Measurements from ENCODE around the gene TUBAL3. TPM values are rescaled to one million over a fixed set of nuclear protein-coding genes. Genes with fewer than 3 reads are reported as not detected.

TUBAL3 gene
- total RNA-seq, 1 experiment from 2014 or later, result 0.15 TPM

DNA sequence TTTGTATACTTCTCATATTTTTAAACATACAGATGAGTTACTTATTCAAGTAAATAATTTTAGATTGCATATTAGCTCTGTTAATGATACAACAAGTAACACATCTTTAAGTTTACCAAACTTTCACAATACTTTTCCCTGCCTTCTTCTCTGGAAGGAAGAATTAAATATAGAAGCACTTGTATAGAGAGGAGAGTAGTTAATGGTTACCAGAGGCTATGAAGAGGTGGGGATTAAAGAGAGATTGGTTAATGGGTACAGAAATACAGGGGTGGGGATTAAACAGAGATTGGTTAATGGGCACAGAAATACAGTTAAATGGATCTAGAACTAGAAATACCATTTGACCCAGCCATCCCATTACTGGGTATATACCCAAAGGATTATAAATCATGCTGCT is 59.9 kb downstream of the TUBAL3 start:
- H3K9me3 Mint-ChIP-seq, result peaks cover 5% of the 10 kb centered on the region; the same call in 1 of the 2 replicates
- no peak for DNase-seq (ENCODE audit: low spot score)
- CTCF ChIA-PET, result no interaction called here

More for the DNA sequence above, 59.9 kb downstream of the TUBAL3 start:
- Mint-ChIP-seq H3K27me3 (ENCODE audit: low read depth) (no peaks in the 10 kb centered on the region), H3K36me3 (no peaks in the 10 kb centered on the region), H3K4me3 (no peak overlapping the region), H3K4me1 (peaks cover 4% of the 10 kb centered on the region), H3K27ac (no peak overlapping the region)
- TF ChIP-seq OVOL2 (CRISPR knock-in tag; IDR thresholded peaks at IDR 0.05; ENCODE audit: borderline replicate concordance) (no peak), JUN (CRISPR knock-in tag; IDR thresholded peaks at IDR 0.05) (no peak), ZNF317 (CRISPR knock-in tag; IDR thresholded peaks at IDR 0.05; ENCODE audit: borderline replicate concordance, low read depth) (no peak), TEAD4 (CRISPR knock-in tag; IDR thresholded peaks at IDR 0.05) (no peak), CREM (CRISPR knock-in tag; IDR thresholded peaks at IDR 0.05) (no peak), ZNF671 (CRISPR knock-in tag; IDR thresholded peaks at IDR 0.05) (no peak), MXD4 (CRISPR knock-in tag; IDR thresholded peaks at IDR 0.05; ENCODE audit: borderline replicate concordance) (no peak), NFE2L1 (CRISPR knock-in tag; IDR thresholded peaks at IDR 0.05) (no peak), FOXP1 (CRISPR knock-in tag; IDR thresholded peaks at IDR 0.05; ENCODE audit: borderline replicate concordance) (no peak), GRHL2 (CRISPR knock-in tag; IDR thresholded peaks at IDR 0.05; ENCODE audit: insufficient replicate concordance, severe bottlenecking) (no peak)
- TF ChIP-seq, protein P1, sequence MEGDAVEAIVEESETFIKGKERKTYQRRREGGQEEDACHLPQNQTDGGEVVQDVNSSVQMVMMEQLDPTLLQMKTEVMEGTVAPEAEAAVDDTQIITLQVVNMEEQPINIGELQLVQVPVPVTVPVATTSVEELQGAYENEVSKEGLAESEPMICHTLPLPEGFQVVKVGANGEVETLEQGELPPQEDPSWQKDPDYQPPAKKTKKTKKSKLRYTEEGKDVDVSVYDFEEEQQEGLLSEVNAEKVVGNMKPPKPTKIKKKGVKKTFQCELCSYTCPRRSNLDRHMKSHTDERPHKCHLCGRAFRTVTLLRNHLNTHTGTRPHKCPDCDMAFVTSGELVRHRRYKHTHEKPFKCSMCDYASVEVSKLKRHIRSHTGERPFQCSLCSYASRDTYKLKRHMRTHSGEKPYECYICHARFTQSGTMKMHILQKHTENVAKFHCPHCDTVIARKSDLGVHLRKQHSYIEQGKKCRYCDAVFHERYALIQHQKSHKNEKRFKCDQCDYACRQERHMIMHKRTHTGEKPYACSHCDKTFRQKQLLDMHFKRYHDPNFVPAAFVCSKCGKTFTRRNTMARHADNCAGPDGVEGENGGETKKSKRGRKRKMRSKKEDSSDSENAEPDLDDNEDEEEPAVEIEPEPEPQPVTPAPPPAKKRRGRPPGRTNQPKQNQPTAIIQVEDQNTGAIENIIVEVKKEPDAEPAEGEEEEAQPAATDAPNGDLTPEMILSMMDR (IDR thresholded peaks at IDR 0.05), result no peak
- TF ChIP-seq, protein P2, sequence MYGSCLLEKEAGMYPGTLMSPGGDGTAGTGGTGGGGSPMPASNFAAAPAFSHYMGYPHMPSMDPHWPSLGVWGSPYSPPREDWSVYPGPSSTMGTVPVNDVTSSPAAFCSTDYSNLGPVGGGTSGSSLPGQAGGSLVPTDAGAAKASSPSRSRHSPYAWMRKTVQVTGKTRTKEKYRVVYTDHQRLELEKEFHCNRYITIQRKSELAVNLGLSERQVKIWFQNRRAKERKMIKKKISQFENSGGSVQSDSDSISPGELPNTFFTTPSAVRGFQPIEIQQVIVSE (CRISPR knock-in tag; IDR thresholded peaks at IDR 0.05; ENCODE audit: borderline replicate concordance), result no peak
- TF ChIP-seq, protein P3, sequence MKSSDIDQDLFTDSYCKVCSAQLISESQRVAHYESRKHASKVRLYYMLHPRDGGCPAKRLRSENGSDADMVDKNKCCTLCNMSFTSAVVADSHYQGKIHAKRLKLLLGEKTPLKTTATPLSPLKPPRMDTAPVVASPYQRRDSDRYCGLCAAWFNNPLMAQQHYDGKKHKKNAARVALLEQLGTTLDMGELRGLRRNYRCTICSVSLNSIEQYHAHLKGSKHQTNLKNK (CRISPR knock-in tag; IDR thresholded peaks at IDR 0.05), result no peak
- TF ChIP-seq, protein P4, sequence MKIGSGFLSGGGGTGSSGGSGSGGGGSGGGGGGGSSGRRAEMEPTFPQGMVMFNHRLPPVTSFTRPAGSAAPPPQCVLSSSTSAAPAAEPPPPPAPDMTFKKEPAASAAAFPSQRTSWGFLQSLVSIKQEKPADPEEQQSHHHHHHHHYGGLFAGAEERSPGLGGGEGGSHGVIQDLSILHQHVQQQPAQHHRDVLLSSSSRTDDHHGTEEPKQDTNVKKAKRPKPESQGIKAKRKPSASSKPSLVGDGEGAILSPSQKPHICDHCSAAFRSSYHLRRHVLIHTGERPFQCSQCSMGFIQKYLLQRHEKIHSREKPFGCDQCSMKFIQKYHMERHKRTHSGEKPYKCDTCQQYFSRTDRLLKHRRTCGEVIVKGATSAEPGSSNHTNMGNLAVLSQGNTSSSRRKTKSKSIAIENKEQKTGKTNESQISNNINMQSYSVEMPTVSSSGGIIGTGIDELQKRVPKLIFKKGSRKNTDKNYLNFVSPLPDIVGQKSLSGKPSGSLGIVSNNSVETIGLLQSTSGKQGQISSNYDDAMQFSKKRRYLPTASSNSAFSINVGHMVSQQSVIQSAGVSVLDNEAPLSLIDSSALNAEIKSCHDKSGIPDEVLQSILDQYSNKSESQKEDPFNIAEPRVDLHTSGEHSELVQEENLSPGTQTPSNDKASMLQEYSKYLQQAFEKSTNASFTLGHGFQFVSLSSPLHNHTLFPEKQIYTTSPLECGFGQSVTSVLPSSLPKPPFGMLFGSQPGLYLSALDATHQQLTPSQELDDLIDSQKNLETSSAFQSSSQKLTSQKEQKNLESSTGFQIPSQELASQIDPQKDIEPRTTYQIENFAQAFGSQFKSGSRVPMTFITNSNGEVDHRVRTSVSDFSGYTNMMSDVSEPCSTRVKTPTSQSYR (CRISPR knock-in tag; IDR thresholded peaks at IDR 0.05), result no peak
- TF ChIP-seq, protein P5, sequence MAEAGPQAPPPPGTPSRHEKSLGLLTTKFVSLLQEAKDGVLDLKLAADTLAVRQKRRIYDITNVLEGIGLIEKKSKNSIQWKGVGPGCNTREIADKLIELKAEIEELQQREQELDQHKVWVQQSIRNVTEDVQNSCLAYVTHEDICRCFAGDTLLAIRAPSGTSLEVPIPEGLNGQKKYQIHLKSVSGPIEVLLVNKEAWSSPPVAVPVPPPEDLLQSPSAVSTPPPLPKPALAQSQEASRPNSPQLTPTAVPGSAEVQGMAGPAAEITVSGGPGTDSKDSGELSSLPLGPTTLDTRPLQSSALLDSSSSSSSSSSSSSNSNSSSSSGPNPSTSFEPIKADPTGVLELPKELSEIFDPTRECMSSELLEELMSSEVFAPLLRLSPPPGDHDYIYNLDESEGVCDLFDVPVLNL (CRISPR knock-in tag; IDR thresholded peaks at IDR 0.05; ENCODE audit: borderline replicate concordance, low read depth), result no peak
- TF ChIP-seq, protein P6, sequence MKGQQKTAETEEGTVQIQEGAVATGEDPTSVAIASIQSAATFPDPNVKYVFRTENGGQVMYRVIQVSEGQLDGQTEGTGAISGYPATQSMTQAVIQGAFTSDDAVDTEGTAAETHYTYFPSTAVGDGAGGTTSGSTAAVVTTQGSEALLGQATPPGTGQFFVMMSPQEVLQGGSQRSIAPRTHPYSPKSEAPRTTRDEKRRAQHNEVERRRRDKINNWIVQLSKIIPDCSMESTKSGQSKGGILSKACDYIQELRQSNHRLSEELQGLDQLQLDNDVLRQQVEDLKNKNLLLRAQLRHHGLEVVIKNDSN (CRISPR knock-in tag; IDR thresholded peaks at IDR 0.05), result no peak
- TF ChIP-seq, protein P7, sequence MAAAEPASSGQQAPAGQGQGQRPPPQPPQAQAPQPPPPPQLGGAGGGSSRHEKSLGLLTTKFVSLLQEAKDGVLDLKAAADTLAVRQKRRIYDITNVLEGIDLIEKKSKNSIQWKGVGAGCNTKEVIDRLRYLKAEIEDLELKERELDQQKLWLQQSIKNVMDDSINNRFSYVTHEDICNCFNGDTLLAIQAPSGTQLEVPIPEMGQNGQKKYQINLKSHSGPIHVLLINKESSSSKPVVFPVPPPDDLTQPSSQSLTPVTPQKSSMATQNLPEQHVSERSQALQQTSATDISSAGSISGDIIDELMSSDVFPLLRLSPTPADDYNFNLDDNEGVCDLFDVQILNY (CRISPR knock-in tag; IDR thresholded peaks at IDR 0.05), result no peak
- TF ChIP-seq, protein P8, sequence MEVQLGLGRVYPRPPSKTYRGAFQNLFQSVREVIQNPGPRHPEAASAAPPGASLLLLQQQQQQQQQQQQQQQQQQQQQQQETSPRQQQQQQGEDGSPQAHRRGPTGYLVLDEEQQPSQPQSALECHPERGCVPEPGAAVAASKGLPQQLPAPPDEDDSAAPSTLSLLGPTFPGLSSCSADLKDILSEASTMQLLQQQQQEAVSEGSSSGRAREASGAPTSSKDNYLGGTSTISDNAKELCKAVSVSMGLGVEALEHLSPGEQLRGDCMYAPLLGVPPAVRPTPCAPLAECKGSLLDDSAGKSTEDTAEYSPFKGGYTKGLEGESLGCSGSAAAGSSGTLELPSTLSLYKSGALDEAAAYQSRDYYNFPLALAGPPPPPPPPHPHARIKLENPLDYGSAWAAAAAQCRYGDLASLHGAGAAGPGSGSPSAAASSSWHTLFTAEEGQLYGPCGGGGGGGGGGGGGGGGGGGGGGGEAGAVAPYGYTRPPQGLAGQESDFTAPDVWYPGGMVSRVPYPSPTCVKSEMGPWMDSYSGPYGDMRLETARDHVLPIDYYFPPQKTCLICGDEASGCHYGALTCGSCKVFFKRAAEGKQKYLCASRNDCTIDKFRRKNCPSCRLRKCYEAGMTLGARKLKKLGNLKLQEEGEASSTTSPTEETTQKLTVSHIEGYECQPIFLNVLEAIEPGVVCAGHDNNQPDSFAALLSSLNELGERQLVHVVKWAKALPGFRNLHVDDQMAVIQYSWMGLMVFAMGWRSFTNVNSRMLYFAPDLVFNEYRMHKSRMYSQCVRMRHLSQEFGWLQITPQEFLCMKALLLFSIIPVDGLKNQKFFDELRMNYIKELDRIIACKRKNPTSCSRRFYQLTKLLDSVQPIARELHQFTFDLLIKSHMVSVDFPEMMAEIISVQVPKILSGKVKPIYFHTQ (CRISPR knock-in tag; IDR thresholded peaks at IDR 0.05), result no peak
- TF ChIP-seq, protein P9, sequence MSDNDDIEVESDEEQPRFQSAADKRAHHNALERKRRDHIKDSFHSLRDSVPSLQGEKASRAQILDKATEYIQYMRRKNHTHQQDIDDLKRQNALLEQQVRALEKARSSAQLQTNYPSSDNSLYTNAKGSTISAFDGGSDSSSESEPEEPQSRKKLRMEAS (CRISPR knock-in tag; IDR thresholded peaks at IDR 0.05), result no peak
- POLR2A ChIA-PET, result no interaction called here
- ATAC-seq, result no peak

Measured in WTC11 (cell line).